GM23338 (cell line): Measurements from ENCODE around the gene KLHL21. TPM values are rescaled to one million over a fixed set of nuclear protein-coding genes. Genes with fewer than 3 reads are reported as not detected.
A peak's percentile ranks its signal among the peaks of the same experiment; 100 is the strongest.

ENCODE experiments used
- ATAC-seq: fragments of 200-7000 bp; cut with Tn5 transposase; 3 replicates; pipeline ENCODE4 v1.9.1; 2020
- DNase-seq: peaks from one replicate; pipeline ENCODE4 v3.0.0-alpha.2; 2015; ENCODE audit warnings: low spot score
- H2AFZ ChIP-seq: fragments of 200-600 bp; sonication (generic); 2 replicates; pipeline ENCODE4 v1.8.0; 2016; ENCODE audit warnings: antibody characterized with exemption, mild to moderate bottlenecking, moderate library complexity
- H3F3A ChIP-seq: fragments of 200-600 bp; sonication (generic); replicated peaks from 2 replicates; pipeline ENCODE4 v1.8.0; 2017; ENCODE audit warnings: antibody characterized with exemption, mixed run types, low read depth
- H3K27ac ChIP-seq: fragments of 200-600 bp; sonication (generic); 2 replicates; pipeline ENCODE4 v1.6.1; 2016; ENCODE audit warnings: low read depth
- H3K27me3 ChIP-seq: fragments of 200-600 bp; sonication (generic); 2 replicates; pipeline ENCODE4 v1.8.0; 2016; ENCODE audit warnings: mild to moderate bottlenecking, mixed run types, moderate library complexity; ENCODE audit not compliant: insufficient read depth
- H3K36me3 ChIP-seq: fragments of 200-600 bp; sonication (generic); 2 replicates; pipeline ENCODE4 v1.8.0; 2016; ENCODE audit warnings: mild to moderate bottlenecking; ENCODE audit not compliant: insufficient read depth
- H3K4me1 ChIP-seq: fragments of 200-600 bp; sonication (generic); 2 replicates; pipeline ENCODE4 v1.8.0; 2016; ENCODE audit warnings: mild to moderate bottlenecking, moderate library complexity; ENCODE audit not compliant: insufficient read depth
- H3K4me2 ChIP-seq: fragments of 200-600 bp; sonication (generic); 2 replicates; pipeline ENCODE4 v1.7.1; 2017; ENCODE audit warnings: mixed run types
- H3K4me3 ChIP-seq: fragments of 200-600 bp; sonication (generic); 2 replicates; pipeline ENCODE4 v1.6.1; 2016; ENCODE audit warnings: mixed run types
- H3K79me2 ChIP-seq: fragments of 200-600 bp; sonication (generic); replicated peaks from 2 replicates; pipeline ENCODE4 v1.8.0; 2017; ENCODE audit warnings: mild to moderate bottlenecking; ENCODE audit not compliant: insufficient read depth
- H3K9me2 ChIP-seq: fragments of 200-600 bp; sonication (generic); 2 replicates; pipeline ENCODE4 v1.8.0; 2017; ENCODE audit not compliant: insufficient read depth
- H4K20me1 ChIP-seq: fragments of 200-600 bp; sonication (generic); replicated peaks from 2 replicates; pipeline ENCODE4 v1.8.0; 2017; ENCODE audit warnings: mild to moderate bottlenecking; ENCODE audit not compliant: insufficient read depth
- H3K27ac Mint-ChIP-seq: 2 replicates; pipeline ENCODE4 v1.8.0; 2020; ENCODE audit warnings: inconsistent platforms, mild to moderate bottlenecking, moderate library complexity, mixed read lengths
- H3K27me3 Mint-ChIP-seq: 3 replicates; pipeline ENCODE4 v1.8.0; 2022; ENCODE audit warnings: low read depth, mild to moderate bottlenecking, moderate library complexity, mixed read lengths, inconsistent platforms; ENCODE audit not compliant: insufficient read depth, poor library complexity
- H3K36me3 Mint-ChIP-seq: 3 replicates; pipeline ENCODE4 v1.8.0; 2021; ENCODE audit warnings: low read depth, mild to moderate bottlenecking, inconsistent platforms, moderate library complexity, mixed read lengths
- H3K4me1 Mint-ChIP-seq: 3 replicates; pipeline ENCODE4 v1.8.0; 2020; ENCODE audit warnings: mild to moderate bottlenecking, inconsistent platforms, mixed read lengths
- H3K4me3 Mint-ChIP-seq: 3 replicates; pipeline ENCODE4 v1.8.0; 2021; ENCODE audit warnings: moderate library complexity, mild to moderate bottlenecking, inconsistent platforms, mixed read lengths
- H3K9me3 Mint-ChIP-seq: 3 replicates; pipeline ENCODE4 v1.8.0; 2020; ENCODE audit warnings: moderate library complexity, mild to moderate bottlenecking, inconsistent platforms, mixed read lengths
- CREB1 ChIP-seq: fragments of 250-450 bp; sonication (Bioruptor Pico); IDR thresholded peaks from 2 replicates; pipeline ENCODE4 v1.5.0; 2020; ENCODE audit warnings: low read depth, mild to moderate bottlenecking, moderate library complexity
- CTCF ChIP-seq, 2 experiments: fragments of 200-600 bp in 1 of 2; sonication (generic) in 1 of 2; conservative IDR thresholded peaks; 2 replicates each; pipeline versions ENCODE4 v1.5.1 to v1.6.1; 2016 to 2017; ENCODE audit warnings: antibody characterized with exemption in 2 of 2, low read depth in 2 of 2, mild to moderate bottlenecking in 2 of 2, moderate library complexity in 1 of 2
- ETS1 ChIP-seq: IDR thresholded peaks from 2 replicates; pipeline ENCODE4 v1.6.1; 2016; ENCODE audit warnings: antibody characterized with exemption
- EZH2 ChIP-seq: fragments of 200-600 bp; sonication (generic); IDR thresholded peaks from one replicate; pipeline ENCODE4 v1.8.0; 2017; ENCODE audit warnings: antibody characterized with exemption, mild to moderate bottlenecking, low read depth; ENCODE audit not compliant: unreplicated experiment
- JUNB ChIP-seq: IDR thresholded peaks from one replicate; pipeline ENCODE4 v1.6.1; 2016; ENCODE audit warnings: antibody characterized with exemption; ENCODE audit not compliant: unreplicated experiment
- NANOG ChIP-seq: IDR thresholded peaks from 2 replicates; pipeline ENCODE4 v1.6.1; 2016; ENCODE audit warnings: antibody characterized with exemption, borderline replicate concordance
- POLR2AphosphoS5 ChIP-seq: IDR thresholded peaks from 2 replicates; pipeline ENCODE4 v1.6.1; 2016; ENCODE audit warnings: antibody characterized with exemption, low read depth
- ZNF114 ChIP-seq: fragments of 250-450 bp; sonication (Bioruptor Pico); IDR thresholded peaks from 2 replicates; pipeline ENCODE4 v1.5.0; 2020; ENCODE audit warnings: mild to moderate bottlenecking, moderate library complexity
- ZNF331 ChIP-seq: fragments of 250-450 bp; sonication (Bioruptor Pico); IDR thresholded peaks from 2 replicates; pipeline ENCODE4 v1.5.0; 2020; ENCODE audit warnings: low read depth, mild to moderate bottlenecking, moderate library complexity
- polyA plus RNA-seq: library from polyadenylated mRNA; unstranded; fragments of >200 nt; fragmentation: Nextera tagmentation; extraction: Ambion mirVana; gene quantifications from 2 replicates; pipeline ENCODE4 v1.2.1, GENCODE V29; 2016
- total RNA-seq: library from RNA; depleted of rRNA; stranded (reverse); fragments of >200 nt; shearing (Covaris generic); gene quantifications from 2 replicates; pipeline ENCODE4 v1.2.3, GENCODE V29; 2014

Gene KLHL21
- total and polyA plus RNA-seq, 2 experiments from 2014 or later, result 7.3 to 35.9 TPM

- H3K4me1 ChIP-seq, result peaks cover 11% of the 10 kb centered on the region
- H3F3A ChIP-seq, result peaks cover 23% of the 10 kb centered on the region
- H4K20me1 ChIP-seq, result peaks cover 23% of the 10 kb centered on the region
- H3K27ac ChIP-seq, result peak overlapping the region; percentile 88; the same call in 1 of the 2 replicates
- peaks cover 3% of the 10 kb centered on the region; the same call in 1 of the 2 replicates for H3K9me2 ChIP-seq
- peak overlapping the region; percentile 96 for H3K4me3 ChIP-seq
- Mint-ChIP-seq H3K9me3 (peaks cover 3% of the 10 kb centered on the region; the same call in 1 of the 3 replicates), H3K4me1 (peaks cover 20% of the 10 kb centered on the region), H3K27ac (peak overlapping the region; percentile 65), H3K36me3 (peaks cover 18% of the 10 kb centered on the region), H3K4me3 (peak overlapping the region; percentile 84), H3K27me3 (peaks cover 30% of the 10 kb centered on the region)
- H3K4me2 ChIP-seq, result peak overlapping the region; percentile 98
- TF ChIP-seq CTCF (conservative IDR thresholded peaks at IDR 0.05; ENCODE audit: low read depth in 2 of 2) (no peak), CREB1 (CRISPR knock-in tag) (no peak; the same call in none of the 2 replicates), EZH2 (no peak), ZNF114 (CRISPR knock-in tag) (no peak), NANOG (no peak), ETS1 (no peak), ZNF331 (CRISPR knock-in tag) (no peak), JUNB (no peak)
- peaks cover 14% of the 10 kb centered on the region for H3K27me3 ChIP-seq
- peak overlapping the region; percentile 94 for H2AFZ ChIP-seq
- H3K36me3 ChIP-seq, result no peaks in the 10 kb centered on the region
- DNase-seq (peak; percentile 71), ATAC-seq (peak; percentile 37)
- peaks cover 31% of the 10 kb centered on the region for H3K79me2 ChIP-seq
Observed at GRCh38 chr1:6612641-6613360, 10.1 kb upstream of the KLHL21 start.

GRCh38 chr1:6603915-6604558 lies 1.4 kb upstream of the KLHL21 start:
- Histone ChIP-seq H2AFZ (peak overlapping the region; percentile 1; the same call in 1 of the 2 replicates), H3K4me3 (peak overlapping the region; percentile 98), H3K9me2 (no peaks in the 10 kb centered on the region), H3F3A (peaks cover 10% of the 10 kb centered on the region; the same call in 1 of the 2 replicates), H3K27me3 (peaks cover 5% of the 10 kb centered on the region; the same call in 1 of the 2 replicates), H3K27ac (peak overlapping the region; percentile 94), H3K36me3 (no peaks in the 10 kb centered on the region), H4K20me1 (peaks cover 22% of the 10 kb centered on the region), H3K79me2 (peaks cover 29% of the 10 kb centered on the region), H3K4me1 (peaks cover 9% of the 10 kb centered on the region), H3K4me2 (peak overlapping the region; percentile 81)
- no peaks in the 10 kb centered on the region for H3K9me3 Mint-ChIP-seq
- H3K27ac Mint-ChIP-seq, result peak overlapping the region; percentile 97
- peaks cover 18% of the 10 kb centered on the region; the same call in 2 of the 3 replicates for H3K36me3 Mint-ChIP-seq
- peak; percentile 93 for DNase-seq
- peak overlapping the region; percentile 73 for H3K4me3 Mint-ChIP-seq
- peak; percentile 49 for ATAC-seq
- peaks cover 20% of the 10 kb centered on the region for H3K27me3 Mint-ChIP-seq
- H3K4me1 Mint-ChIP-seq, result peaks cover 20% of the 10 kb centered on the region
- TF ChIP-seq POLR2AphosphoS5 (peak; percentile 62), CREB1 (CRISPR knock-in tag) (no peak; the same call in 1 of the 2 replicates)
